Activated CD4-positive, alpha-beta T cell treated with anti-CD3 and anti-CD28 coated beads for 48 hours (primary cell): ENCODE measurements around the gene SMARCC1.

Experiments used
- DNase-seq: peaks from one replicate; pipeline ENCODE4 v3.0.0-alpha.2; 2020

Gene SMARCC1

GRCh38 chr3:47583320-47584075 lies 198.2 kb downstream of the SMARCC1 start:
- no peak for DNase-seq

GRCh38 chr3:47581835-47582234 lies 199.9 kb downstream of the SMARCC1 start:
- no peak for DNase-seq

GRCh38 chr3:47581422-47581821 lies 200.3 kb downstream of the SMARCC1 start:
- no peak for DNase-seq

- DNase-seq, result no peak
Measured at GRCh38 chr3:47580481-47580880, 201.2 kb downstream of the SMARCC1 start.

GRCh38 chr3:47579875-47580274 lies 201.8 kb downstream of the SMARCC1 start:
- DNase-seq, result no peak

GRCh38 chr3:47578691-47579632 lies 202.7 kb downstream of the SMARCC1 start, which contains the start of gene CSPG5:
TSS of gene CSPG5 (minus strand) at chr3:47578865. CDS start at chr3:47578693, 172 bp downstream.
- DNase-seq, result peak; percentile 23

- peak; percentile 33 for DNase-seq
Measured at GRCh38 chr3:47578119-47578632, 203.5 kb downstream of the SMARCC1 start.

- DNase-seq, result no peak
Measured at GRCh38 chr3:47577583-47578118, 204.0 kb downstream of the SMARCC1 start.

GRCh38 chr3:47573190-47574172 lies 208.2 kb downstream of the SMARCC1 start:
- DNase-seq, result no peak

- DNase-seq, result no peak
Measured at GRCh38 chr3:47571391-47572175, 210.1 kb downstream of the SMARCC1 start.

- DNase-seq, result no peak
Measured at GRCh38 chr3:47568901-47569300, 212.8 kb downstream of the SMARCC1 start.

- DNase-seq, result no peak
Measured at GRCh38 chr3:47567149-47567548, 214.5 kb downstream of the SMARCC1 start.

- DNase-seq, result no peak
Measured at GRCh38 chr3:47566667-47567066, 215.0 kb downstream of the SMARCC1 start.

- DNase-seq, result no peak
Measured at GRCh38 chr3:47565734-47566550, 215.8 kb downstream of the SMARCC1 start.

GRCh38 chr3:47556351-47556750 lies 225.3 kb downstream of the SMARCC1 start:
- DNase-seq, result no peak

- DNase-seq, result no peak
Measured at GRCh38 chr3:47554335-47554734, 227.4 kb downstream of the SMARCC1 start.

- DNase-seq, result no peak
Measured at GRCh38 chr3:47553407-47553806, 228.3 kb downstream of the SMARCC1 start.

GRCh38 chr3:47542471-47543173 lies 239.1 kb downstream of the SMARCC1 start:
- DNase-seq, result no peak

- DNase-seq, result no peak
Measured at GRCh38 chr3:47541583-47542108, 240.0 kb downstream of the SMARCC1 start.
